ENCODE results near the gene TMEM87B. TPM values are rescaled to one million over a fixed set of nuclear protein-coding genes. Genes with fewer than 3 reads are reported as not detected.

TMEM87B gene
- total RNA-seq, 2 donors from 2014 or later, result 56.7 to 71.2 TPM

GRCh38 chr2:112153179-112153490 is 98.1 kb downstream of the TMEM87B start:
- TF ChIP-seq CTCF (IDR thresholded peaks at IDR 0.05), result no peak
- Histone ChIP-seq H3K27me3 (no peaks in the 10 kb centered on the region), H3K36me3 (no peaks in the 10 kb centered on the region), H3K4me1 (no peaks in the 10 kb centered on the region), H3K27ac (no peak overlapping the region), H3K9me3 (no peaks in the 10 kb centered on the region), H3K4me3 (no peak overlapping the region), H3K9ac (ENCODE audit: low read depth in 2 of 2, low read length in 2 of 2) (no peak overlapping the region)
- intact Hi-C loops (cut with DNase I), result no loop called here
- no peak for DNase-seq

GRCh38 chr2:112153501-112153900 is 98.4 kb downstream of the TMEM87B start:
- no peak overlapping the region for H3K4me3 ChIP-seq
- H3K9me3 ChIP-seq, result no peaks in the 10 kb centered on the region
- H3K27ac ChIP-seq, result no peak overlapping the region
- no peaks in the 10 kb centered on the region for H3K4me1 ChIP-seq
- no peak for DNase-seq
- intact Hi-C loops (cut with DNase I), result no loop called here
- no peaks in the 10 kb centered on the region for H3K36me3 ChIP-seq
- H3K27me3 ChIP-seq, result no peaks in the 10 kb centered on the region
- TF ChIP-seq CTCF (IDR thresholded peaks at IDR 0.05), result no peak
- no peak overlapping the region for H3K9ac ChIP-seq (ENCODE audit: low read depth in 2 of 2, low read length in 2 of 2)

- no peak for TF ChIP-seq CTCF (IDR thresholded peaks at IDR 0.05)
- intact Hi-C loops (cut with DNase I), result no loop called here
- Histone ChIP-seq H3K4me1 (no peaks in the 10 kb centered on the region), H3K27ac (no peak overlapping the region), H3K9ac (ENCODE audit: low read depth in 2 of 2, low read length in 2 of 2) (no peak overlapping the region), H3K4me3 (no peak overlapping the region), H3K27me3 (no peaks in the 10 kb centered on the region), H3K36me3 (no peaks in the 10 kb centered on the region), H3K9me3 (no peaks in the 10 kb centered on the region)
- DNase-seq, result no peak
Observed at GRCh38 chr2:112154246-112155117, 99.4 kb downstream of the TMEM87B start.

- Histone ChIP-seq H3K4me3 (no peak overlapping the region), H3K4me1 (no peaks in the 10 kb centered on the region), H3K9ac (ENCODE audit: low read depth in 2 of 2, low read length in 2 of 2) (no peak overlapping the region), H3K9me3 (no peaks in the 10 kb centered on the region), H3K27ac (no peak overlapping the region), H3K36me3 (no peaks in the 10 kb centered on the region), H3K27me3 (no peaks in the 10 kb centered on the region)
- DNase-seq, result no peak
- intact Hi-C loops (cut with DNase I), result no loop called here
- no peak for TF ChIP-seq CTCF (IDR thresholded peaks at IDR 0.05)
Observed at GRCh38 chr2:112155331-112156151, 100.5 kb downstream of the TMEM87B start.

GRCh38 chr2:112156152-112156986 is 101.3 kb downstream of the TMEM87B start:
- H3K27ac ChIP-seq, result no peak overlapping the region
- no peak overlapping the region for H3K4me3 ChIP-seq
- H3K36me3 ChIP-seq, result no peaks in the 10 kb centered on the region
- H3K9ac ChIP-seq (ENCODE audit: low read depth in 2 of 2, low read length in 2 of 2), result no peak overlapping the region
- H3K9me3 ChIP-seq, result no peaks in the 10 kb centered on the region
- no peaks in the 10 kb centered on the region for H3K4me1 ChIP-seq
- TF ChIP-seq CTCF (IDR thresholded peaks at IDR 0.05), result no peak
- no peak for DNase-seq
- no peaks in the 10 kb centered on the region for H3K27me3 ChIP-seq
- intact Hi-C loops (cut with DNase I), result no loop called here

Data from colonic mucosa (tissue), 4 donors.